Fibroblast of the aortic adventitia (primary cell): ENCODE results near the gene GIPC3. TPM values are rescaled to one million over a fixed set of nuclear protein-coding genes. Genes with fewer than 3 reads are reported as not detected.
A peak's percentile ranks its signal among the peaks of the same experiment; 100 is the strongest.

Source experiments
- DNase-seq: peaks from one replicate; pipeline ENCODE4 v3.0.0-alpha.2; 2010; ENCODE audit warnings: low read depth
- H3K4me3 ChIP-seq: 2 replicates; pipeline ENCODE4 v1.5.1; 2011; ENCODE audit warnings: low read depth, mild to moderate bottlenecking, control low read depth, low read length, moderate library complexity
- total RNA-seq: library from RNA; depleted of rRNA; stranded (reverse); fragments of >200 nt; gene quantifications from 2 replicates; pipeline ENCODE4 v1.2.3, GENCODE V29; 2012; ENCODE audit warnings: low replicate concordance
- TF ChIP-seq, protein P1 (sequence below): IDR thresholded peaks from 2 replicates; pipeline ENCODE4 v1.5.1; 2011; ENCODE audit warnings: mild to moderate bottlenecking, low read length, control low read depth, inconsistent platforms; ENCODE audit not compliant: insufficient read depth

GIPC3 gene
- total RNA-seq, 1 donor, result under 0.01 TPM

DNA sequence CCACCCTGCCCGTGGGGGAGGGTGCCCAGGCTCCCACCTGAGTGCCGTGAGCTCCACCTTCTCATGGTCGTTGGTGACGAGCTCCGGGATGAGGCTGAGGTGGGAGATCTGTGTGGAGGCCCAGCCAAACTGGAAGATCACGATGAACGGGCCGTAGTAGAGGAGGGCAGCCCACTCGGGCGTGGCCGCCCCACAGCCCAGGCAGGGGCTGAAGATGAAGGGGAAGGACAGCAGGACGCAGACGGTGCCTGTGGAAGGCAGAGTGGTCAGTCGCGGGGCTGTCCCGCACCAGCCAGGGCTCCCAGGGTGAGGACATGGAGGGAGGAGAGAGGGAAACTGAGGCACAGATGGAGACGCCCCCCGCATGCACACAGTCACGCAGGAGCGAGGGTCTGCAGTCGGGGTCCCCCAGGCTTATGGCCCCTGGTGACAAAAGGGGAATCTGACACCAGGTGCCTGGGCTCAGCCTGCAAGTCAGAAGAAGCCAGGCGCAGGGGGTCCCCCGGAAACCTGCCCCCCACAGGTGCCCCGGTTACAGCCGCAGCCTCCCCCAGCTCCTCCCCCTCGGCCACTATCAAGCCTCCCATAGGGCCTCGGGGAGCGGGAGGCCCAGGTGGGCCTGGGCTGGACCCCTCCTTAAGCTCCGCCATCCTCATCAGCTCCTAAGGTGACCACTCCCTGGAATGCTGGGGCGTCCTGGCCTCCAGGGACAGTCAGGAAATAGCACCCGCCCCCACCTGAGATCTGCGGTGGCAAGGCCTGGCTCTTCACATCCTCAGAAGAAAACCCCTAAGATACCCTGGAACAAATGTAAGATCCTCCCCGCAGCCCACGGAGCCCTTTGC is 34.1 kb upstream of the GIPC3 start:
- no peak overlapping the region for H3K4me3 ChIP-seq
- no peak for DNase-seq
- TF ChIP-seq, protein P1, sequence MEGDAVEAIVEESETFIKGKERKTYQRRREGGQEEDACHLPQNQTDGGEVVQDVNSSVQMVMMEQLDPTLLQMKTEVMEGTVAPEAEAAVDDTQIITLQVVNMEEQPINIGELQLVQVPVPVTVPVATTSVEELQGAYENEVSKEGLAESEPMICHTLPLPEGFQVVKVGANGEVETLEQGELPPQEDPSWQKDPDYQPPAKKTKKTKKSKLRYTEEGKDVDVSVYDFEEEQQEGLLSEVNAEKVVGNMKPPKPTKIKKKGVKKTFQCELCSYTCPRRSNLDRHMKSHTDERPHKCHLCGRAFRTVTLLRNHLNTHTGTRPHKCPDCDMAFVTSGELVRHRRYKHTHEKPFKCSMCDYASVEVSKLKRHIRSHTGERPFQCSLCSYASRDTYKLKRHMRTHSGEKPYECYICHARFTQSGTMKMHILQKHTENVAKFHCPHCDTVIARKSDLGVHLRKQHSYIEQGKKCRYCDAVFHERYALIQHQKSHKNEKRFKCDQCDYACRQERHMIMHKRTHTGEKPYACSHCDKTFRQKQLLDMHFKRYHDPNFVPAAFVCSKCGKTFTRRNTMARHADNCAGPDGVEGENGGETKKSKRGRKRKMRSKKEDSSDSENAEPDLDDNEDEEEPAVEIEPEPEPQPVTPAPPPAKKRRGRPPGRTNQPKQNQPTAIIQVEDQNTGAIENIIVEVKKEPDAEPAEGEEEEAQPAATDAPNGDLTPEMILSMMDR, result no peak

DNA sequence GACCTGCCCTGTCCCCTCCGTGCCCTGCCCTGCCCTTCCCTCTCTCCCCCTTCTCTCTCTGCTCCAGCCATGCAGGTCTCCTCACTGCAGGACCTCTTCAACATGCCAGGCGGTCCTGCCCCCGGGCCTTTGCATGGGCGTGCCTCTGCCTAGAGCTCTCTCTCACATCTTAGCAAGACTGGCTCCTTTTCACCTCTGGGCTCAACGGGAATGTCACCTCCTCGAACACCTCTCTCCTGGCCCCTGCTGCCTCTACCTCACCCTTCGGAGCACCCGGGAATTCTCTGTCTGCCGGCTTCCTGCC is 33.5 kb upstream of the GIPC3 start:
- no peak overlapping the region for H3K4me3 ChIP-seq
- DNase-seq, result no peak
- TF ChIP-seq, protein P1, result no peak

DNA sequence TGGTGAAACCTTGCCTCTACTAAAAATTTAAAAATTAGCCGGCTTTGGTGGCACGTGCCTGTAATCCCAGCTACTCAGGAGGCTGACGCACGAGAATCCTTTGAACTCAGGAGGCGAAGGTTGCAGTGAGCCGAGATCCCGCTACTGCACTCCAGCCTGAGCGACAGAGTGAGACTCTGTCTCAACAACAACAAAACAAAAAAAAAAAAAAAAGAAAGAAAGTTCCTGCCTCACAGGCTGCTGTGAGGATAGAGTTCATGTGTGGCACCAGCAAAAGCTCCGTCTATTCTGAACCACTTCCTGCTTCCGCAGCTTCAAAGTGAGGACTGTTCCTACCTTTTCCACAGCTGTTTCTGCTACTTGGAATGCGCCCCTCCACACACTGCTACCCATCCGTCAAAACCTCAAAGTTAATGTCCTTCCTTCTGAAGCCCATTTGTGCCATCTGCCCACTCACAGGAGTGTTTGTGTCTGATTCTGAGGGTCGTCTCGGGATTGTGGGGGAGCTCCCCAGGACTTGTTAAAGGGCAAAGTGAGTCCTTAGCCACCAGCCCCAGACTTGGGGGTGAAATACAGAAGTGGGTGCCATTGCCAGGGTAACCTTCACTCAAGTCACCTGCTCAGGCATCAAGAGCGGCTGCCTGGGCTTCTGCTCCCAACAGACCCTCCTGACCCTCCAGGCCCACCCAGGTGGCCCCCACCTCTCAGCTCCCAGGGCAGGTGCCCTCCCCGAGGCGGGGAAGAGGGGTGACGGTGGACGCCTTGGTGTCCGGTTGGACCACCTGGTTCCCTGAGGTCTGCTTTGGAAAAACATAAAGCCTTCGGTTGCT is 30.8 kb upstream of the GIPC3 start:
- no peak overlapping the region for H3K4me3 ChIP-seq
- DNase-seq, result no peak
- TF ChIP-seq, protein P1, result no peak

DNA sequence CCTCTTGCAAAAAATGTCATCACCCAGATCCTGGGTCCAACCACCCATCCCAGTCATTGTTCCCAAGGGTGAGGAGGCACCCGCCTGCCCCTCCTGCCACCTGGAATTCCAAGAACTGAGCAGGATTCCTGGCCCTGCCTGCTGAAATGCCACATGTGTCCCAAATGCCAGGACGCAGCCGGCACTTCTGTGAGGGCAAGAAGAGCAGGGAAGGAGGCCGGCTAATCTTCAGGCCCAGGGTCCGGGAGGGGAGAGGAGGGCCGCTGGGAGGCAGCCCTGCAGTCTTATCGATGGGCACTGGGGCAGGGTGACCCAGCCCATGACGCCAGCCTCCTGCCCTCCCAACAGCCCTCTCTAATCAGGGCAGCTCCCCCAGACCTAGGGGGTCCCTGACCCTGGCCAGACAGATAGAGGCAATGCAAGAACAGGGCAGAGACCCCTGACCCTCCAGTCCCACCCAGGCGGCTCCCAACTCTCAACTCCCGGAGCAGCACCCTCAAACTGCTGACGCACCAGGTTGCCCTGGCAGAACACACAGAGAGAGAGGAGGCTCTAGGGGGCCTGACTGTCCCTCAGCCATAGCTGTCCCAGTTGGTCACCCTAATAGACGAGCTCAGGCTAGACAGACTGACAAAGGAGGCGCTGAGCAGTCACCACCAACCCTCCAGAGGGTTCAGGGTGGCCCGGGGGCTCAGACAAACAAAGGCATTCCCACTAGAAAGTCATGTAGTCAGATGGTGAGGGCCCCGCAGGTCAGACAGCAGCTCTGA is 29.4 kb upstream of the GIPC3 start:
- DNase-seq, result no peak
- peak overlapping the region; percentile 95 for H3K4me3 ChIP-seq
- TF ChIP-seq, protein P1, result no peak

DNA sequence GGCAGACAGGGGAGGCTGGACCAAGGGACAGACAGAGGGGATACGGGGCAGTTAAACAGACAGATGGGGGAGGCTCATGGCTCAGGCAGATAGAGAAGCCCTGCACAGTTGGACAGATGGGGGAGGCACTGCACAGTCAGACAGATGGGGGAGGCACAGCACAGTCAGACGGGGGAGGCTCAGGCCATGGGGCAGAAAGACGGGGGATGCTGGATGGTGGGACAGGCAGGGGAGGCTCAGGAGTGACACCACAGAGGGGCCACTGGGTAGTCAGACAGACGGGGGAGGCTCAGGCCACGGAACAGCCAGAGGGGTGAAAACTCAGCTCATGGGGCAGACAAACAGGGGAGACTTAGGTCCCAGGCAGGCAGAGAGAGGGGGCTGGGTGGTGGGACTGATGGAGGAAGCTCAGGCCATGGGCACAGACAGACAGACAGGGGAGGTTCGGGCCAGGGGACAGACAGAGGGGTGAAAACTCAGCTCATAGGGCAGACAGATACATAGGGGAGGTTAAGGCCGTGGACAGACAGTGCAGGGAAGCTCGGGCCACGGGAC is 28.8 kb upstream of the GIPC3 start:
- peak overlapping the region; percentile 95 for H3K4me3 ChIP-seq
- no peak for DNase-seq

More for the DNA sequence above, 28.8 kb upstream of the GIPC3 start:
- TF ChIP-seq, protein P1, result no peak
